GM12878 (cell line): ENCODE results near the gene RABEP1.

Experiments
- CBFB ChIP-seq: IDR thresholded peaks from 2 replicates; pipeline ENCODE4 v1.6.1; 2016; ENCODE audit warnings: antibody characterized with exemption, low read depth
- CHD2 ChIP-seq: IDR thresholded peaks from 2 replicates; pipeline ENCODE4 v1.6.1; 2011; ENCODE audit warnings: low read depth, low read length, improper control_type of control experiment, borderline replicate concordance
- CREM ChIP-seq: IDR thresholded peaks from 2 replicates; pipeline ENCODE4 v1.6.1; 2014; ENCODE audit warnings: antibody characterized with exemption, low read depth
- CTCF ChIP-seq, 3 experiments: IDR thresholded peaks in 2 of 3; conservative IDR thresholded peaks in 1 of 3; 2 replicates each; pipeline ENCODE4 v1.5.1; 2011; ENCODE audit warnings: low read depth in 3 of 3, low read length in 3 of 3, mild to moderate bottlenecking in 3 of 3, control low read depth in 2 of 3, moderate library complexity in 2 of 3, inconsistent platforms in 1 of 3, mixed read lengths in 1 of 3; ENCODE audit not compliant: control insufficient read depth in 2 of 3, insufficient read depth in 1 of 3; ENCODE audit errors: extremely low read depth in 1 of 3
- FOS ChIP-seq: IDR thresholded peaks from 3 replicates; pipeline ENCODE4 v1.6.1; 2011; ENCODE audit warnings: borderline replicate concordance; ENCODE audit not compliant: insufficient read length; ENCODE audit errors: extremely low read depth
- FOXM1 ChIP-seq: IDR thresholded peaks from 2 replicates; pipeline ENCODE4 v1.6.1; 2012; ENCODE audit warnings: low read depth, mild to moderate bottlenecking, inconsistent platforms, low read length, moderate library complexity
- JUND ChIP-seq: IDR thresholded peaks from 2 replicates; pipeline ENCODE4 v1.6.1; 2012; ENCODE audit warnings: low read depth, mild to moderate bottlenecking, low read length, improper control_type of control experiment, moderate library complexity
- SMAD1 ChIP-seq: fragments of 450-650 bp; IDR thresholded peaks from 2 replicates; pipeline ENCODE4 v1.6.1; 2018; ENCODE audit warnings: mild to moderate bottlenecking, low read depth; ENCODE audit not compliant: partially characterized antibody
- ZZZ3 ChIP-seq: IDR thresholded peaks from 2 replicates; pipeline ENCODE4 v1.6.1; 2011; ENCODE audit warnings: low read depth; ENCODE audit not compliant: control insufficient read depth, insufficient read length
- TF ChIP-seq, protein P1 (sequence below): fragments of 450-650 bp; formaldehyde crosslinking; IDR thresholded peaks from 2 replicates; pipeline ENCODE4 v1.5.0; 2022; ENCODE audit warnings: mild to moderate bottlenecking, missing genetic modification characterization
- TF ChIP-seq, protein P2 (sequence below): fragments of 450-650 bp; IDR thresholded peaks from 2 replicates; pipeline ENCODE4 v1.6.1; 2018; ENCODE audit warnings: borderline replicate concordance, mild to moderate bottlenecking; ENCODE audit not compliant: partially characterized antibody
- TF ChIP-seq, protein P3 (sequence below): fragments of 450-650 bp; IDR thresholded peaks from 2 replicates; pipeline ENCODE4 v1.6.1; 2017; ENCODE audit warnings: antibody characterized with exemption, mild to moderate bottlenecking, moderate library complexity
- TF ChIP-seq, protein P4 (sequence below): fragments of 450-650 bp; IDR thresholded peaks from 2 replicates; pipeline ENCODE4 v1.6.1; 2017; ENCODE audit warnings: mild to moderate bottlenecking

- TF ChIP-seq CBFB, result no peak
- TF ChIP-seq CTCF (IDR thresholded peaks at IDR 0.05 in 2 of 3, conservative IDR thresholded peaks at IDR 0.05 in 1 of 3; ENCODE audit: control insufficient read depth in 2 of 3, extremely low read depth in 1 of 3, insufficient read depth in 1 of 3, low read depth in 3 of 3, low read length in 3 of 3), result no peak
- no peak for TF ChIP-seq ZZZ3
- no peak for TF ChIP-seq FOS
- TF ChIP-seq JUND, result no peak
- TF ChIP-seq, protein P1, sequence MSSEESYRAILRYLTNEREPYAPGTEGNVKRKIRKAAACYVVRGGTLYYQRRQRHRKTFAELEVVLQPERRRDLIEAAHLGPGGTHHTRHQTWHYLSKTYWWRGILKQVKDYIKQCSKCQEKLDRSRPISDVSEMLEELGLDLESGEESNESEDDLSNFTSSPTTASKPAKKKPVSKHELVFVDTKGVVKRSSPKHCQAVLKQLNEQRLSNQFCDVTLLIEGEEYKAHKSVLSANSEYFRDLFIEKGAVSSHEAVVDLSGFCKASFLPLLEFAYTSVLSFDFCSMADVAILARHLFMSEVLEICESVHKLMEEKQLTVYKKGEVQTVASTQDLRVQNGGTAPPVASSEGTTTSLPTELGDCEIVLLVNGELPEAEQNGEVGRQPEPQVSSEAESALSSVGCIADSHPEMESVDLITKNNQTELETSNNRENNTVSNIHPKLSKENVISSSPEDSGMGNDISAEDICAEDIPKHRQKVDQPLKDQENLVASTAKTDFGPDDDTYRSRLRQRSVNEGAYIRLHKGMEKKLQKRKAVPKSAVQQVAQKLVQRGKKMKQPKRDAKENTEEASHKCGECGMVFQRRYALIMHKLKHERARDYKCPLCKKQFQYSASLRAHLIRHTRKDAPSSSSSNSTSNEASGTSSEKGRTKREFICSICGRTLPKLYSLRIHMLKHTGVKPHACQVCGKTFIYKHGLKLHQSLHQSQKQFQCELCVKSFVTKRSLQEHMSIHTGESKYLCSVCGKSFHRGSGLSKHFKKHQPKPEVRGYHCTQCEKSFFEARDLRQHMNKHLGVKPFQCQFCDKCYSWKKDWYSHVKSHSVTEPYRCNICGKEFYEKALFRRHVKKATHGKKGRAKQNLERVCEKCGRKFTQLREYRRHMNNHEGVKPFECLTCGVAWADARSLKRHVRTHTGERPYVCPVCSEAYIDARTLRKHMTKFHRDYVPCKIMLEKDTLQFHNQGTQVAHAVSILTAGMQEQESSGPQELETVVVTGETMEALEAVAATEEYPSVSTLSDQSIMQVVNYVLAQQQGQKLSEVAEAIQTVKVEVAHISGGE (CRISPR knock-in tag), result no peak
- no peak for TF ChIP-seq SMAD1
- TF ChIP-seq, protein P2, sequence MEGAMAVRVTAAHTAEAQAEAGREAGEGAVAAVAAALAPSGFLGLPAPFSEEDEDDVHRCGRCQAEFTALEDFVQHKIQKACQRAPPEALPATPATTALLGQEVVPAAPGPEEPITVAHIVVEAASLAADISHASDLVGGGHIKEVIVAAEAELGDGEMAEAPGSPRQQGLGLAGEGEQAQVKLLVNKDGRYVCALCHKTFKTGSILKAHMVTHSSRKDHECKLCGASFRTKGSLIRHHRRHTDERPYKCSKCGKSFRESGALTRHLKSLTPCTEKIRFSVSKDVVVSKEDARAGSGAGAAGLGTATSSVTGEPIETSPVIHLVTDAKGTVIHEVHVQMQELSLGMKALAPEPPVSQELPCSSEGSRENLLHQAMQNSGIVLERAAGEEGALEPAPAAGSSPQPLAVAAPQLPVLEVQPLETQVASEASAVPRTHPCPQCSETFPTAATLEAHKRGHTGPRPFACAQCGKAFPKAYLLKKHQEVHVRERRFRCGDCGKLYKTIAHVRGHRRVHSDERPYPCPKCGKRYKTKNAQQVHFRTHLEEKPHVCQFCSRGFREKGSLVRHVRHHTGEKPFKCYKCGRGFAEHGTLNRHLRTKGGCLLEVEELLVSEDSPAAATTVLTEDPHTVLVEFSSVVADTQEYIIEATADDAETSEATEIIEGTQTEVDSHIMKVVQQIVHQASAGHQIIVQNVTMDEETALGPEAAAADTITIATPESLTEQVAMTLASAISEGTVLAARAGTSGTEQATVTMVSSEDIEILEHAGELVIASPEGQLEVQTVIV, result no peak
- no peak for TF ChIP-seq CREM
- TF ChIP-seq, protein P3, sequence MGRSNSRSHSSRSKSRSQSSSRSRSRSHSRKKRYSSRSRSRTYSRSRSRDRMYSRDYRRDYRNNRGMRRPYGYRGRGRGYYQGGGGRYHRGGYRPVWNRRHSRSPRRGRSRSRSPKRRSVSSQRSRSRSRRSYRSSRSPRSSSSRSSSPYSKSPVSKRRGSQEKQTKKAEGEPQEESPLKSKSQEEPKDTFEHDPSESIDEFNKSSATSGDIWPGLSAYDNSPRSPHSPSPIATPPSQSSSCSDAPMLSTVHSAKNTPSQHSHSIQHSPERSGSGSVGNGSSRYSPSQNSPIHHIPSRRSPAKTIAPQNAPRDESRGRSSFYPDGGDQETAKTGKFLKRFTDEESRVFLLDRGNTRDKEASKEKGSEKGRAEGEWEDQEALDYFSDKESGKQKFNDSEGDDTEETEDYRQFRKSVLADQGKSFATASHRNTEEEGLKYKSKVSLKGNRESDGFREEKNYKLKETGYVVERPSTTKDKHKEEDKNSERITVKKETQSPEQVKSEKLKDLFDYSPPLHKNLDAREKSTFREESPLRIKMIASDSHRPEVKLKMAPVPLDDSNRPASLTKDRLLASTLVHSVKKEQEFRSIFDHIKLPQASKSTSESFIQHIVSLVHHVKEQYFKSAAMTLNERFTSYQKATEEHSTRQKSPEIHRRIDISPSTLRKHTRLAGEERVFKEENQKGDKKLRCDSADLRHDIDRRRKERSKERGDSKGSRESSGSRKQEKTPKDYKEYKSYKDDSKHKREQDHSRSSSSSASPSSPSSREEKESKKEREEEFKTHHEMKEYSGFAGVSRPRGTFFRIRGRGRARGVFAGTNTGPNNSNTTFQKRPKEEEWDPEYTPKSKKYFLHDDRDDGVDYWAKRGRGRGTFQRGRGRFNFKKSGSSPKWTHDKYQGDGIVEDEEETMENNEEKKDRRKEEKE, result no peak
- TF ChIP-seq, protein P4, sequence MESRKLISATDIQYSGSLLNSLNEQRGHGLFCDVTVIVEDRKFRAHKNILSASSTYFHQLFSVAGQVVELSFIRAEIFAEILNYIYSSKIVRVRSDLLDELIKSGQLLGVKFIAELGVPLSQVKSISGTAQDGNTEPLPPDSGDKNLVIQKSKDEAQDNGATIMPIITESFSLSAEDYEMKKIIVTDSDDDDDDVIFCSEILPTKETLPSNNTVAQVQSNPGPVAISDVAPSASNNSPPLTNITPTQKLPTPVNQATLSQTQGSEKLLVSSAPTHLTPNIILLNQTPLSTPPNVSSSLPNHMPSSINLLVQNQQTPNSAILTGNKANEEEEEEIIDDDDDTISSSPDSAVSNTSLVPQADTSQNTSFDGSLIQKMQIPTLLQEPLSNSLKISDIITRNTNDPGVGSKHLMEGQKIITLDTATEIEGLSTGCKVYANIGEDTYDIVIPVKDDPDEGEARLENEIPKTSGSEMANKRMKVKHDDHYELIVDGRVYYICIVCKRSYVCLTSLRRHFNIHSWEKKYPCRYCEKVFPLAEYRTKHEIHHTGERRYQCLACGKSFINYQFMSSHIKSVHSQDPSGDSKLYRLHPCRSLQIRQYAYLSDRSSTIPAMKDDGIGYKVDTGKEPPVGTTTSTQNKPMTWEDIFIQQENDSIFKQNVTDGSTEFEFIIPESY, result no peak
- no peak for TF ChIP-seq CHD2
- TF ChIP-seq FOXM1, result no peak
These were observed 9.7 kb downstream of the RABEP1 start for GRCh38 chr17:5291683-5292350.
